Activated T-cell treated with anti-CD3 and anti-CD28 coated beads, Interleukin-2, amount 50 U/mL, for 48 hours (primary cell): Measurements from ENCODE around the gene JADE2.
"Not testable (repeated sequence)": the region's sequence is repeated elsewhere in the genome, so short reads cannot be mapped to it uniquely, and the experiment has no call there.

Experiments used
- DNase-seq, 2 experiments: peaks; one replicate each; pipeline ENCODE4 v3.0.0-alpha.2; 2020

JADE2 gene

DNA sequence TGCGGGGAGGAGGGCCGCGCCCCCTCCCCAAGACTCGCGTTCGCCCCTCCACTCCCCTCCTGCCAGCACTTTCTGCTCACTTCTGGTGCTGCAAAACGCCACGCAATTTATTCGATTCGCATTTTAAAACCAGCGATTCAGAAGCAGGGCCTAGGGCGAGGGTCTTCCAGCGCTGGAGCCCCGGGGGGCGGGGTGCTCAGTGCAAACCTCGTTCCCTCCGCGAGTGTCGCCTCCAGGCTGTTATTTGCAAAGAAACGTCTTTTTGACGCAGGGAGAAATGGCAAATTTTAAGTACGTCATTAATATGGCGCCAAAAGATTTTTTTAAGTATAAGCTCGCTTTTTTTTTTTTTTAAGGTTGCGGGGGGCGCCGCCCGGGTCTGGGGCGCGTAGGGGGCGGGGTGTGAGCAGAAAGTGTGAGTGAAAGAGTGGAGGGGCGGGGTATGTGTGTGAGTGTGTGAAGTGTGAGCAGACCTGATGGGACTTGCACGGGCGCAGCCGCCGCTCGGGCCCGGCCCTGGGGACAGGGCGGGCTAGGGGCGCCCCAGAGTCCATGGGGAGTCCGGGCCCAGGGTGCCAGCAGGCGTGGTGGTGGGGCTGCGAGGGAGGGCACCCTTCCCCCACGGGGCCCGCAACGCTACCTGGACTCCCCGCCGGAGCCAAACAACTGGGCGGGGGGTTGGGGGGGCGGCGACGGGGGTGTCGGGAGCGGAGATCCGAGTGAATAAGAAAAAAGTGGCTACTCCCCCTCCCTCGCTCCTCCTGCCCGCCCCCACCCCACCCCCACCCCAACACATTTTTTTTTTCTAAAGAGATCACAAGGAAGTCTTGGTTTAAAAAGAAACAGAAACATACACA, at the start of gene JADE2:
TSS of gene JADE2 (plus strand) at position 845 of the 857 bp plus-strand sequence. CDS start 10,188 bp downstream, outside the sequence.
- DNase-seq = peak; percentile 83 to 85

DNA sequence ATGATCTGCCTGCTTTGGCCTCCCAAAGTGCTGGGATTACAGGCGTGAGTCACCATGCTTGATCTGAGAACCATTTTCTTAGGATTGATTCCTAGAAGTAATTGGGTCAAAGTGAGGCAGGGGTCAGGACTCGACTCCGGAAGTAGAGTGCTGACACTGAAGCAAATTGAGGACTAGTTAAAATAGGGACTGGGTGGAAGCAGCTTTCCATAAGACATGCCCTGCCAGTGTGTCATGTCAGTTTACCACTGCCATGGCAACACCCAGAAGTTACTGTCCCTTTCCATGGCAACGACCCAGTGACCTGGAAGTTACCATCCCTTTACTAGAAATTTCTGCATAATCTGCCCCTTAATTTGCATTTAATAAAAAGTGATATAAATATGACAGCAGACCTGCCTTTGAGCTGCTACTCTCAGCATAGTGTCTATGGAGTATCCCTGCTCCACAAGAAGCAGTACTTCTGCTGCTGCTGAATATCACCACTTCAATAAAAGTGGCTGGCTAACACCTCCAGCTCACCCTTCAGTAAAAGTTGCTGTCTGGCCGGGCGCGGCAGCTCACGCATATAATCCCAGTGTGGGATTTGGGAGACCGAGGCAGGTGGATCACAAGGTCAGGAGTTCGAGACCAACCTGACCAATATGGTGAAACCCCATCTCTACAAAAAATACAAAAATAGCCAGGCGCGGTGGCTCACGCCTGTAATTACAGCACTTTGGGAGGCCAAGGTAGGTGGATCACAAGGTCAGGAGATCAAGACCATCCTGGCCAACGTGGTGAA, 47.8 kb upstream of the JADE2 start:
- no peak for DNase-seq

DNA sequence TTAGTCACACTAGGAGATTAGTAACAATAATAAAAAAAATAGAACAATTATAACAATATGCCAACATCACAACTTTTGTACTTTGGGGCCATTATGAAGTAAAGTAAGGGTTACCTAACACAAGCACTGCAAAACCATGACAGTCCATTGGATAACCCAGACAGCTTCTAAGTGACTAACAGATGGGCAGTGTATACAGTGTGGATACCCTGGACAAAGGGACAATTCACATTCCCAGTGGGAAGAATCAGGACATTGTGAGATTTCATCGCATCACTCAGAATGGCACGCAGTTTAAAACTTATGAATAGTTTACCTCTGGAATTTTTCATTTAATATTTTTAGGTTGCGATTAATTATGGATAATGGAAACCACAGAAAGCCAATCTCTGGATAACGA, 45.6 kb upstream of the JADE2 start:
- no peak for DNase-seq

DNA sequence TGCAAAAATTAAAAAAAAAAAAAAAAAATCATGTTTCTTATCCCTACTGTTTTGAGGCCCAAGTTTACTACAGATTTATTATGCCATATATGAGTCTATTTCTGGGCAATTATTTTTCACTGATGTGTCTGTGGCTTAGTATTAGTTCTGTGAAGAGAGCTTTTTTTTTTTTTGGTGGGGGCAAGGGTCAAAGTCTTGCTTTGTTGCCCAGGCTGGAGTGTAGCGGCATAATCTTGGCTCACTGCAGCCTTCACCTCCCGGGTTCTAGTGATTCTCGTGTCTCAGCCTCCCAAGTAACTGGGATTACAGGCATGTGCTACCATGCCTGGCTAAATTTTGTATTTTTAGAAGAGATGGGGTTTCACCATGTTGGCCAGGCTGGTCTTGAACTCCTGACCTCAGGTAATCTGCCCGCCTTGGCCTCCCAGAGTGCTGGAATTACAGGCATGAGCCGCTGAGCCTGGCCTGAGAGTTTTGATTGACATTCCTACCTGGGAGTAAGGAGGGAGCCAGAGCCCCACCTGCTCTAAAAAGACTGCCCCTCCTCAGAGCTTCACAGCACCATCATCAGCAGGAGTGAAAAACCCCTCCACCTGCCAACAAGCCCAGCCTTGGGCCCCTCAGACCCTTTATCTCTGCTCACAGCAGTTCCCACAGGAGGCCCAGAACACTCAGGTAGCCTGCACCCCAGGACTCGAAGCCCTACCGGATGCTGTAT, 36.1 kb upstream of the JADE2 start:
- DNase-seq = no peak

DNA sequence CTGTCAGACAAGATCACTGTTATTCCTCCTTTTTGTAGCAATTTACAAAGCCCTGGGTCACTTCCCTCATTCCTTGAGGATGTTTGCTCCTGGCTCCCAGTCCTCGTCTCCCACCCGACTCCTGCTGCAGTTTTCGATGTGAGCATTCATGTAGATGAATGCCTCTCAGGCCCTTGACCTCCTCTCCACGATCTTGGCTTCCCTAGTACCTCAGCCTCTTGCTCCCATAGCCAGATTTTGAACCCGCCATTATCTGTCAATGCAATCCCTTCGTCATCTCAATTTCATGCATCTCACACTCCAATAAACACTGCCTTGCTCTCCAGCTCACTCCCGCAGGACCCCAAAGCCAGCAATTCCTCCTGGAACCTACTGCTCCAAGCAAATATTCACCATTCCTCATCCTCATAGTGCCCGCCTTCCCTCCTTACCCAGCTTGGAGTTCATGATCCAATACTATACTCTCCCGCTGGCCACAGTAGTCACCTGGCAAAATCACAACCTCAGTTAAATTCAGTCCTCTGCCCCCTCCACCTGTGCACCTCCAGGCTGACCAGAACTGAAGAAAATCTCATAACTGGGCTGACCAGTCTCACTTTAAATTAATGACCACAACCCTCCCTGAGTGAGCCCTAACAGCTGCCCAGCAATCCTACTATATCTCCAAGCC, 35.1 kb upstream of the JADE2 start:
- no peak for DNase-seq

DNA sequence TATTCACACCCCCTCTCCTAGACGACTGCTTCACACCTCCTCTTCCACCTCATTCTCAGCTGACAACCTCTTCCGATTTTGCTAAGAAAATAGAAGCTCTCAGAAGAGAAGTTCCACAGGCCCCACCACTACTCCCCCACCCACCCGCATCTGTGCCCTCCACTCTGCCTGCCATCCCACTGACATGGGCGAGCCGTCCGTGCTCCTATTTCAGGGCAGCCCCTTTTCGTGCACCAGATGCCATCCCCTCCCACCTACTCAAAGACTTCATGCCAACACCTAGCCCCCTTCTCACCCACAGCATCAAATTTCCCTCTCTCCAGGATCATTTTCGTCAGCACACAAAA, 34.6 kb upstream of the JADE2 start:
- DNase-seq = no peak

DNA sequence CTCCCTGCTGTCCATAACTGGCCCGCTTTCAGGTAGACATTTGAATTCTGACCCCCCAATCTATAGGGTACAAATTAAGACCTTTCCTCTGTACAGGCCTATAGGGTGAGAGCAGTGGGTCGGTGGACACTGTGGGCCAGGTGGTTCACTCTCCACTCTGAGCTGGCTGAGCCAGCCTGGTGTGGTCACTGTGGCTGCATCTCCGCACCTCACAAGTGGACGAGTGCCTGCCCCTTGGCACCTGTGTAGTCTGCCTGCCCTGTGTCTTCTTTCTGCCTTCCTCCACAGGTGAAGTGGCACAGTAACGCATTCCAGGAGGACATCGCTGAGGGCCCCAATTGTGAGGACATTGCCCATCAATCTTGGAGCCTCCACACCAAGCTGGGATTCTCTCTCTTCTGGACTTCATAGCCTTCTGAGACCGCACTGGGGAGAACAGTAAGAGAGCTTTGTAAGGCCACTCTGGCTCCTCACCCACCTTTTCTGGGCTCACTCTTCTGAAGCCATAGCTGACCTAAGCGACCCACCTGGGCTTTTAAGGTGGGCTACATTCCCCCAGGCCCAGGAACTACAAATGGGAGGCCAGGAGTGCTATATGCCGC, 33.5 kb upstream of the JADE2 start:
- DNase-seq = no peak

DNA sequence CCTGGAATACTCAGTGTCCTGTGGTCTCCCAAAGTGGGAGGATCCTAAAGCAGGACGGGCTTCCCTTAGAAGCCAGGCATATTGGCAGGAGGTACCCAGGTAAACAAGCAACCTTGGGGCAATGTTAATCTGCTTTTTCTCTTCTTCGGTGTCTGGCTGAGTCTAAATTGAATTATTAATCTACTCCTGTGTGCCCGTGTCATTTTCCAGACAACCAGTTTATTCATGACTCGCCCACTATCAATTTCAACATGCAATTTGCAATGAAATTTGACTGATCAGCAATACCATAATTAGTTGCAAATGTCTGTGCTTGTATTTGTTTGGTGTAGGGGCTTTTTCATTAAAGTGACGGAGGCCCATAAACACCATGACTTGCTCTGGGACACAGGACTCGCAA, 32.9 kb upstream of the JADE2 start:
- no peak for DNase-seq

DNA sequence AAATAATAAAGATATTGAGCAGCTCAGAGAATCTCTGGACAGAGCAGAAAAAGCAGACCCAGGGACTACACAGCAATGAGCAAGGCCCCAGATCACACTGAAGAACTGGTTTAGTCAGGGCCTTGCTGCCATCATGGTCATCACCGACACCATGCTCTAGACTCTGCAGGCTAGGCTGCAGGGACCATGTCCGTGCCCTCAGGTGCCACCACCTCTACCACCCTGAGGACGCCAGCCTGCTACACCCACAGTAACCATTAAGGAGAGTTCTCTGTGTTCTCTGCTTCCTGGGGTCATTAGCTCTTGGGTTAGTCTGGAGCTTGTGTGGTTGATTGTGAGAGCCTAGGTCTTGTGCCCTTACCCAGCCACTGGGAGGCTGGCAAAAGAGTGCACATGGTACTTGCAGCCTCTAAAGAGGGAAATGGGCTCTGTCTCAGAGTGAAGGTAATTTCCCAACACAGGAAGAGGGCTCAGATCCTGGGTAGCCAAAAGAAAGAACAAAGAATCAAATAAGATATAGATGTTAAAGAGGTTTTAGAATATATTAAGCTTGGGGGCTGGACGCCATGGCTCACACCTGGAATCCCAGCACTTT, 31.9 kb upstream of the JADE2 start:
- DNase-seq = no peak

DNA sequence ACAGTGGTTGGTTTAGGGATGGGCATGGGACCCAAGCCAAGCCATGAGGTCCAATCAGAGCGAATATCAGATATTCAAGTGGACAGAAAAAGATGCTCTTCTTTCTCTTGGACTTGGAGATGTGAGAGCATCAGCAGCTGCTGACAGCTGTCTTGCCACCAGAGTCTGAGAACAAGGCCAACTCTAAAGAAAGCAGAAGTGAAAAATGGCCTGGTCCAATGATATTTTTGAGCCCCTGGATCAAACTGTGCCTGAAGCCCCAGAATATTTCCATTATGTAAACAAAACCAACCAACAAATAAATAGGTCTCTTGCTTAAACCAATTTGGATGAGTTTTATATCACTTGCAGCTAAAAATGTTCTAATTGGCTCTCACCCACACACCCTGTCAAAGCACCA, 30.7 kb upstream of the JADE2 start:
- DNase-seq = no peak

DNA sequence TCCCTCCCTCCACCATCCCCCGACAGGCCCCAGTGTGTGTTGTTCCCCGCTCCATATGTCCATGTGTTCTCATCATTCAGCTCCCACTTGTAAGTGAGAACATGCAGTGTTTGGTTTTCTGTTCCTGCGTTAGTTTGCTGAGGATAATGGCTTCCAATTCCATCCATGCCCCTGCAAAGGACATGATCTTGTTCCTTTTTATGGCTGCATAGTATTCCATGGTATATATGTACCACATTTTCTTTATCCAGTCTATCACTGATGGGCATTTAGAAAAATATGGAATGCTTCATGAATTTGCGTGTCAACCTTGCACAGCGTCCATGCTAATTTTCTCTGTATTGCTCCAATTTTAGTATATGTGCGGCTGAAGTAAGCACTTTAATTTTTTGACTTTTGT, 25.6 kb upstream of the JADE2 start:
- not testable (repeated sequence) for DNase-seq

DNA sequence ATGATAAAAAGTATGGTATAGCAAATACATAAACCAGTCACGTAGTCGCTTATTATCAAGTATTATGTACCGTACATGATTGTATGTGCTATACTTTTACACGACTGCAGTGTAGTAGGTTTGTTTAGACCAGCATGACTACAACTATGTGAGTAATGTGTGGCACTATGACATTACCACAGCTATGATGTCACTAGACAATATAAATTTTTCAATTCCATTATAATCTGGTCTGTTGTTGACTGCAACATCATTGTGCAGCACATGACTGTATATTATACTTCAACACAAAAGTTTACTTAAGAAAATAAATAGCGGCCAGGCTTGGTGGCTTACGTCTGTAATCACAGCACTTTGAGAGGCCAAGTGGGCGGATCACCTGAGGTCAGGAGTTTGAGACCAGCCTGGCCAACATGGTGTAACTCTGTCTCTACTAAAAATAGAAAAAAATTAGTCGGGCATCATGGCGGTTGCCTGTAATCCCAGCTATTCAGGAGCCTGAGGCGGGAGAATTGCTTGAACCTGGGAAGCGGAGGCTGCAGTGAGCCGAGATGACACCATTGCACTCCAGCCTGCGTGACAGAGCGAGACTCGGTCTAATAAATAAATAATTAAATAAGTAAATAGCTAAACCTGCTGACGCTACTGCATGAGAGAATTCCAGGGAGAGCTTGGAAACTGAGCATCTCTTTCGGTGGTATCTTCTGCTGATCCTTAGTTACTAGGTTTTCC, 24.6 kb upstream of the JADE2 start:
- no peak for DNase-seq

DNA sequence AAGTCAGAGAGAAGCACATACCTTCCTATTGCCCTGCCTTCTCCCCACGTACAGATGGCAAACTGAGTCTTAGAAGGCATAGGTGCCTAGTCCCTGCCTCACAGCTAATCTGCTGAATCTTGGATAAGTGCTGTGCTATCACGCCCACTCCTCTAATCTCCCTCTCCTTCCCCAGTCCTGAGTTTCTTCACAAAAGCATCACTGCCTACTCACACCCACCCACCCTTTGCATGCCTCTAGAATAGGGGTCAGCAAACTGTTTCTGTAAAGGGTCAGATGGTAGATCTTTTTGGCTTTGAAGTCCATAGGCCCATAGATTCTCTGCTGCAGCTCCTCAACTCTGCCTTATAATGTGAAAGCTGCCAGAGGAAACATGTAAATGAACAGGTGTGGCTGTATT, 23.2 kb upstream of the JADE2 start:
- no peak for DNase-seq

DNA sequence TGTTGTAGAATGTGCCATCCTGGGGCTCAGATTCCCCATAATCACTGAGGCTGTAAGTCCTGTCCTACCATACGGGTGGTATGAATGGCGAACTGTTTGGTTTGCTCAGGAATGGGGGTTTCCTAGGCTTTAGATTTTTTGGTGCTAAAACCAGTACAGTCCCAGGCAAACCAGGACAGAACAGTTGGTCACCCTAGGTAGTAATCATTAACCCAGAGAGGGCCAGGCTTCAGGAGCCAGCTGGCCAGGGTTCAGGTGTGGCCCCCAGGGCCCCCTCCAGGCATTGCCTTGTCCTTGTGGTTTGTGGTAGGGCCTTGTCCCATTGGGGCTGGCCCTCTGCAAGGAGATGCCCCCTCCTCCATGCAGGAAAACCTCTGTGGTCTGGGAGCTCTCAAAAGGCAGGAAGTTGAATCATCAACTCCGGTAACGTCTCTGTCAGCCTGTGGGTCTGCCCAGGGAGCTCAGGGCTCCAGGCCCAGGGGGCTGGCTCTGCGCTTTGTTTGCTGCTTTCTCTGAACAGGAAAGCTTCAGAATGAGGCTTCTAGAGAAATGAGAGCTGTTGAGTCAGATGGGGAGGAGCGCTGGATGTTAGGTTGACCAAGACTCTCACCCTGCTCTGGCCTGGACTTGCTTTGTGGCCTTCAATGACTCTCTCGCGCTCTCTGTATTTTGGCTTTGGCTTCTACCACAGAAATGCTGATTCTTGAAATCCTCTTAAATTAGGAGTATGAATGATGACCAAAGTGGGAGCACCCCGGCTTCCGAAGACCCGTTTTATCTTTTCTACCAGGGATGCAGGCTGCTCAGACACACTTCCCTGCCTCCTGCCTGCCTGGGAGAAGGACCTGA, 22.2 kb upstream of the JADE2 start:
- DNase-seq = peak; percentile 82 to 86

DNA sequence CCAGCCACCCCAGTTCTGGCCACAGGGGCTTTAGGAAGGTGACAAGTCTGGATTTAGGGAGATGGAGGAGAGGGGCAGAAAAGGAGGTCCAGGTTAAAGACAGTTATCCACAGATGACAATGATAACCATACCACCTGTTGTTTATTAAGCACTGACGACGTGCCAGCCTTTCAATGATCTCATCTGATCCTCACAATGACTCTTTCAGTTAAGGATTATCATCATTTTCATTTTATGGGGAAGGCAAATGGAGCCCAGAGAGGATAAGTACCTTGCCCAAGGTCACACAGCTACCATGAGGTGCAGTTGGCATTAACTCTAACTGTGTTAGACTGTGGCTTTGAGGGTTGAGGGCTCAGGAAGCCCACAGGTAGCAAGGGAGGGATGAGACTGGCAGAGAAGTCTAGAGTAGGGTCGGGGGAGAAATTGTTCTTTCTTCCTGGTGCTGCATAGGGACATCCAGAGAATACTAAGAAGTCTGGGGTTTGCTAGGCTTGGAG, 21.5 kb upstream of the JADE2 start:
- peak in 1 of 2 experiments; percentile 30 for DNase-seq

DNA sequence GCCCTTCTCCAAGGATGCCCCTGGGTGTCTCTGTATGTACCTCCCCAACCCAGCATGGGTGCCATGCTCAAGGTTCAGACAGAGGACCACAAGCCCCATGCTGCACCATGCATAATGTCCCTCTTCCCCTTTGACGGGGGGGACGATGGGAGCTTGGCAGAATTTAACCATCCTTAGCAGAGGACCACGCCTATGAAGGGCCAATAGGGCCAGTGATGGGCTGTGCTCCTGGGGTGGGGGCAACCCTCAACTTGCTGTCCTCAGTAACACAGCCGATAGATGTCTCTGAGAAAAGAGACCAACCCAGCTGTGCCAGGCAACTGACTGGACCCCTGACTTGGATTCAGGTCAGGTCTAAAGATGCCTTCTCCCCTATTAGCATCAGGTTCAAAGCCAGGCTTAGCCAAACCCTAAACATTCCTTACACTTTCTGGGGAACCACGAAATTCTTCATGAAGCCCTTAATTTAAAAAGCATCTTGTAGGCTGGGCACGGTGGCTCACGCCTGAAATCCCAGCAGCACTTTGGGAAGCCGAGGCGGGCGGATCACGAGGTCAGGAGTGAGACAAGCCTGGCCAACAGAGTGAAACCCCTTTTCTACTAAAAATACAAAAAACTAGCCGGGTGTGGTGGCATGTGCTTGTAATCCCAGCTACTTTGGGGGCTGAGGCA, 20.7 kb upstream of the JADE2 start:
- no peak for DNase-seq

DNA sequence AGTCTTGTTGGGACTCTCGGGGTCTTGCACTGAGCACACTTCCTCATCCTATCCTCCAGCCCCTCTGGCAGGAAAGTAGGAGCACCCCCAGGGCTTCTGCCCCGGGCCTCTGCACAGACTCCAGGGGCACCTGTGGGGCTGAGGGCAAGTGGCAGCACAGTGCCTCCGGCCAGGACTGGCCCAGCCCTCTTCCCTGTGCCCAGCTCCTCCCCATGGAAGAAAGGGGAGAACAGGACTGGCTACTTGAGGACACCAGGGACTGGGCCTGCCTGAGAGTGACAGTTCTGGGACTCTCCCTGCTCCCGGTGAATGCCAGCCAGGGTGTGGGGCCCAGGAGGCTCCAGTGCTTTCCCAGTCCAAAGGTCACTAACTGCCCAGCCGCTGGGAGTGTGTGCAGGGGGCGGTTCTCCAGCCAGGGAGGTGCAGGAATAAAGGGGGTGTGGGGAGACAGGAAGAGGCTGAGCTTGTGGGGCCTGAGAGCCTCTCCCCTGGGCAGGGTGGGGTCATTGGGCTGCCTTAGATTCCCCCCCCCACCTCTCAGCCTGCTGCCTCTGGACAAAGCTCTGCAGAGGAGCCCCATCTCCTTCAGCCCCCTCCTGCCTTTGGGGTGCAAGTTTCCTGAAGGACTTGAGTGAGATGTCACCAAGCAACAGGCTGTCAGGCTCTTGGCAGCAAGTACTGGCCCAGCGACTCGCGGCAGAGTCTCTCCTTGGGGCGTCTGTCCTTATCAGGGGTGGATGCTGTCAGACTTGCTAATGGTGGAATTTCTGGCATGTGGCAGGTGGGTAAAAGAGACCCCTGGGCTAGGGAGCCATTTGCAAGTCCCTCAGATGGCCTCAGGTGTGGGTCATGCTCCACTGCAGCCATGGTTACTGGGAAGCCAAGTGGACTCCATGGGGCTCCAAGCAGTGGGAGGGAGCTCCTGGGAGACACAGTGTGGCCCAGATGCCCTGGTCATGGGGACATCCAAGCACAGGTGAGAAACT, 19.1 kb upstream of the JADE2 start:
- no peak for DNase-seq

DNA sequence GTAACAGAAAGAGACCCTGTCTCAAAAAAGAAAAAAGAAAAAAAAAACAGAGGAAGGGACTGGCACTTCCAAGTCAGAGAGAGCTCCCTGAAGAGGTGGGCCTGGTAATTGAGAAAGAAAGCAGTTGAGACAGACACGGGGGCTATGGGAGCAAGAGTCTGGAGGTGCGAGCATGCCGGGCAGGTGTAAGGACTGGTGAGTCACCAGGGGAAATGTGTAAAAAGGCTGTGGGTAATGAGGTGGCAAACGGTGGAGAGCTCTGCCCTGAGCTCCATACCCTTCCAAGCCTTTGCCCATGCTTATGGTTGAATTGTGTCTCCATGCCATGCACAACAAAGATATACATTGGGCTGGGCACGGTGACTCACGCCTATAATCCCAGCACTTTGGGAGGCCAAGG, 18.0 kb upstream of the JADE2 start:
- no peak for DNase-seq
